Testis (tissue), 2 donors: ENCODE results near the gene RNU6-9.

Source experiments
- CTCF ChIP-seq, 3 experiments: fragments of 450-650 bp in 2 of 3; fragments of 200-600 bp in 1 of 3; sonication (generic) in 1 of 3; IDR thresholded peaks; one replicate each; pipeline ENCODE4 v1.5.1; 2016 to 2019; ENCODE audit warnings: antibody characterized with exemption in 3 of 3, mild to moderate bottlenecking in 2 of 3, moderate library complexity in 1 of 3
- POLR2A ChIP-seq: fragments of 450-650 bp; IDR thresholded peaks from one replicate; pipeline ENCODE4 v1.6.1; 2017; ENCODE audit warnings: antibody characterized with exemption, mild to moderate bottlenecking, moderate library complexity

DNA sequence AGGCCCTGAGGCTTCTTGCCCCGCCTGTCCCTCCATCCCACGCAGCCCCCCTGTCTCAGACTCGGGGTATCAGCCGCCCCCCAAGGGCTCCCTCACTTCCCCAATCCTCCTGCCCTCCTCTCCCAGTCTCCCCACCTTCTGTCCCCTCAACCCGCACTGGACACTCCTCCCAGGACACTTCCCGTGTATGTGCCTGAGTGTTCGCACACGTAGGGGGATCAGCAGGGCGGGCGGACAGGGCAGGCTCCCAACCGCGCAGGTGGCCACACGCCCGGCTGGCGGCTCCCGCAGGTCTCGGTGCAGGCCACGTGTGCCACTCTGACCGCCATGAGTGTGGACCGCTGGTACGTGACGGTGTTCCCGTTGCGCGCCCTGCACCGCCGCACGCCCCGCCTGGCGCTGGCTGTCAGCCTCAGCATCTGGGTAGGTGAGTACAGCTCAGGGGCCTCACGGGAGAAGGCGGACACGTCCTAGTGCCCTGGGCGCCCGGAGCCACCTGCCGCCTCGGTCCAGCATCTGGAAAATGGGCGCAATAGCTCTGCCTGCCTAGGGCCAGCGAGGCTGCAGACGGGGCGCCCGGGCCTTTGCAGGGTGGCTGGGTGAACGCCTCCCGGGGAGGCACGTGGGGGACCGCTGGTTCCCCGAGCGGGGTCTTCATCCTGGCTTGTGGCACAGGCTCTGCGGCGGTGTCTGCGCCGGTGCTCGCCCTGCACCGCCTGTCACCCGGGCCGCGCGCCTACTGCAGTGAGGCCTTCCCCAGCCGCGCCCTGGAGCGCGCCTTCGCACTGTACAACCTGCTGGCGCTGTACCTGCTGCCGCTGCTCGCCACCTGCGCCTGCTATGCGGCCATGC is 26.1 kb downstream of the RNU6-9 start:
- TF ChIP-seq CTCF (IDR thresholded peaks at IDR 0.05), result no peak
- no peak for TF ChIP-seq POLR2A
